IPS DF 19.7 (cell line): ENCODE results near the gene SAG.
"Not testable (repeated sequence)": the region's sequence is repeated elsewhere in the genome, so short reads cannot be mapped to it uniquely, and the experiment has no call there.

Experiments
- DNase-seq: peaks from one replicate; pipeline ENCODE4 v3.0.0-alpha.2; 2013; ENCODE audit warnings: low read depth, low spot score

The SAG gene

GRCh38 chr2:233354971-233355574, 47.5 kb downstream of the SAG start:
- DNase-seq: no peak

GRCh38 chr2:233355916-233356315, 48.3 kb downstream of the SAG start:
- no peak for DNase-seq

GRCh38 chr2:233356546-233357308, 49.1 kb downstream of the SAG start:
- DNase-seq: no peak

GRCh38 chr2:233358335-233358734, 50.7 kb downstream of the SAG start:
- DNase-seq: no peak

- DNase-seq: no peak
Observed at GRCh38 chr2:233358947-233359346, 51.3 kb downstream of the SAG start.

- no peak for DNase-seq
Observed at GRCh38 chr2:233359823-233360222, 52.2 kb downstream of the SAG start.

DNA sequence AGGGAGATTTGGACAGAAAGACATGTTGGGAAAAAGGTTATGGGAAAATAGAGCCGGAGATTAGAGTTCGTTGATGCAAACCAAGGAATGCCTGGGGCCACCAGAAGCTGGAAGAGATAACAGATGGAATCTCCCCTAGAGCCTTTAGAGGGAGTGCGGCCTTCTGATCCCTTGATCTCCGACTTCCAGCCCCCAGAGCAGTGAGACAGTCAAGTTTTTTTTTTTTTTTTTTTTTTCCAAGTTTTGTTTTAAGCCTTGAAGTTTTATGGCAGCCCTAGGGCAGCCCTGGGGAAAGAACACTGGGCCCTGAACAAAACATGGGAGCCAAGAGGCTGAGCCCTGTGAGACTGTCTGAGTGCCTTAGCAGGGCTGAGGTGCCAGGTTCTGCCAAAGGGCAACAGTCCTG, 53.2 kb downstream of the SAG start:
- DNase-seq: no peak

- no peak for DNase-seq
Observed at GRCh38 chr2:233361297-233361696, 53.7 kb downstream of the SAG start.

DNA sequence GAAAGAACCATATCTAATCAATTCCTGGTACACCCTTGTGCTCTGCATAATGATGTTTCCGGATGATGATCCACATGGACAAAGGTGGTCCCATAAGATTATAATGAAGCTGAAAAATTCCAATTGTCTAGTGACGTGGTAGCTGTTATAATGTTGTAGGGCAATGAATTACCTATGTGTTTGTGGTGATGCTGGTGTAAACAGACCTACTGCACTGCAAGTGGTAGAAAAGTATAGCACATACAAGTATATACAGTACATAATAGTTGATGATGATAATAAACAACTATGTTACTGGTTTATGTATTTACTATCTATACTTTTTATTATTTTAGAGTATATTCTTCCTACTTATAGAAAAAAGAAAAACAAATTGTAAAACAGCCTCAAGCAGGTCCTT, 55.1 kb downstream of the SAG start:
- DNase-seq: no peak

- DNase-seq: no peak
Observed at GRCh38 chr2:233363744-233364235, 56.2 kb downstream of the SAG start.

DNA sequence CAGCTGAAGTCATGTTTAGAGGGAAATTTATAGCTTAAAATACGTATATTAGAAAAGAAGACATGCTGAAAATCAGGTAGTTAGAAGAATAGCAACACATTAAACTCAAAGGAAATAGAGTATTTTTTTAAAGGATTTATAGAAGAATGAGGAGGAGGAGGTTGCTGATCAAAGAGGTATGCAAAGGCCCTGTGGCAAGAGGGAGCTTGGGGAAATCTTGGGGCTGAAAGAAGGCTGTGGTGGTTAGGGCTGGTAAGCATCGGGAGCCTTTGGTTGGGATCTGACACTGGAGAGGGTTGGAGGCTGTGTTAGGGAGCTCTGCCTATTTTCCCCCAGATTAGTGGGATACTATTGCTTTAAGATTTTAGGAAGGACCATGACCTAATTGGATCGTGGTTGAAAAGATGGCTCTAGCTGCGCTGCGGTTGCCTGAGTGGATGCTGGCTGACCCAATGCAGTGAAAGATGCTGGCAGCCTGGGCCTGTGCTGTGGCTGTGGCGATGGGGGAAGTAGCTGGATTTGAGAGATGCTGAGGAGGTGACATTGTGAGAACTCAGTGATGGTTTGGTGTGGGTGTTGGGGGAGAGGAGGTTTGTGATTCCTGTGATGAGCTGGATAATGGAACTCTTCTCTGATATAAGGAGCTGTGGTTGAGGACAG, 58.4 kb downstream of the SAG start:
- DNase-seq: no peak

- DNase-seq: no peak
Observed at GRCh38 chr2:233367586-233367985, 60.0 kb downstream of the SAG start.

- no peak for DNase-seq
Observed at GRCh38 chr2:233368756-233369155, 61.1 kb downstream of the SAG start.

DNA sequence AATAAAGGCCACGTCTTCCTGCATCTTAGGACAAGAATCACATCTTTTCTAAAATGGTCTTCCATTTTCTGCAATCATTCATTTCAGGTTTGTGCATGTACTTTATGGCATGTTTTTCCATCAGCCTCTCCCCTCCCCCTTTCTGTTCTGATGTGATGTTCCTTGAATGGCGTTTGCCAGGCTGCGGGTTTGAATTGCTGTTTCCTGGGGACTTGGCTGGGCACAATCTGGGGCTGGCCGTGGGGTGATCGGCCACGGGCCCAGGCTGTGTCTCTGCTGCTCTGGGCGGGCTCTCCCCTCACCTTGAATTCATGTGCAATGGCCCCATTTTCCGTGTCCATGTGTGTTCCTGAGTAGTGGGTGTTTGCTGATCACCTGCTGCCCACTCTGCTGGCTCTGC, 61.8 kb downstream of the SAG start:
- DNase-seq: no peak

DNA sequence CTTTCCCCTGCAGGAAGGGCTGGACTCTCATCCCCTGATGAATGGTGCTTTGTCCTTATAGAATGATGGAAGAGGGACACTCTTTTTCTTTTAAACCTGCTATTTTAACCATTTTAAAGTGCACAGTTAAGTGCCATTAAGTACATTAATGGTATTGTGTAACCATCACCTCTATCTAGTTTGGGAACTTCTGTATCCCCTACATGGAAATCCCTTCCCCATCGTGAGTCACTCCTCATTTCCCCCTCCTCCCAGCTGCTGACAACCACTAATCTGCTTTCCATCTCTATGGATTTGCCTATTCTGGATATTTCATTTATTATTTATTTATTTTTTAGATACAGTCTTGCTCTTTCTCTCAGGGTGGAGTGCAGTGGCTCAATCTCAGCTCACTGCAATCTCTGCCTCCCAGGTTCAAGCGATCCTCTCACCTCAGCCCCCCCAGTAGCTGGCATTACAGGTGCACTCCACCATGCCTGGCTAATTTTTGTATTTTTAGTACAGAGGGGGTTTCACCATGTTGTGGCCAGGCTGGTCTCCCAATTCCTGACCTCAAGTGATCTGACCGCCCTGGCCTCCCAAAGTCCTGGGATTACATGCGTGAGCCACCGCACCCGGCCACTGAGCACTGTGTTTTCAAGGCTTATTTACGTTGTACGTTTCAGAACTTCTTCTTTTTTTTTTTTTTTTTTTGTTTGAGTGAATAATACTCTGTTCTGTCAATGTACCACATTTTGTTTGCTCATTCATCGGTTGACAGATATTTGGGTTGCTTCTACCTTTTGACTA, 62.5 kb downstream of the SAG start:
- DNase-seq: no peak

GRCh38 chr2:233371641-233372040, 64.0 kb downstream of the SAG start:
- DNase-seq: no peak

DNA sequence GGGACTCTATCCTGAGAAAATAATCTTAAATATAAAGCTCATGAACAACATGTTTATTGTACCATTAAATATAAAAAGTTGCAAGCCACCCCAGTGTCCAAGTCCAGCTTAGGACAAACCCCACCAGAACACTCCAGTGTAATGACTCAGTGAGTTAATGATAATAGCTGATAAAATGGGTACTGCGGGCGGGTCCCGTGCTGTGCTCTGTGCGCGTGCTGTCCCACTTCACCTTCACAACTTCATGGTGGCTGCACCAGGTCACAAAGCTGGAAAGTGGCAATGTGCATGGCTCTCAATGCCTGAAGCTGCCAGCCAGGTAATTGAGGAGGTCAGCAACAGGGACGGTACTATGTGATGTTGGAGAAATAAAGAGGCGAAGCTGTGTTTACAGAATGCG, 65.2 kb downstream of the SAG start:
- DNase-seq: no peak

GRCh38 chr2:233373316-233373715, 65.7 kb downstream of the SAG start:
- DNase-seq: no peak

DNA sequence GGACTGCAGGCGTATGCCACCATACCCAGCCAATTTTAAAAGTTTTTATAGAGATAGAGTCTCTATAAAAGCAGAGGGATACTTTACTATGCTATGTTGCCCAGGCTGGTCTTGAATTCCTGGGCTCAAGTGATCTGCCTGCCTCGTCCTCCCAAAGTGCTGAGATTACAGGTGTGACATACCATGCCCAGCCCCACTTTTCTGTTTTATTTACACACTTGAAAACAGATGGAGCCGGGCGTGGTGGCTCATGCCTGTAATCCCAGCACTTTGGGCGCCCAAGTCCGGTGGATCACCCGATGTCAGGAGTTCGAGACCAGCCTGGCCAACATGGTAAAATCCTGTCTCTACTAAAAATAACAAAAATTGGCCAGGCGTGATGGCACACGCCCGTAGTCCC, 67.2 kb downstream of the SAG start:
- not testable (repeated sequence) for DNase-seq

DNA sequence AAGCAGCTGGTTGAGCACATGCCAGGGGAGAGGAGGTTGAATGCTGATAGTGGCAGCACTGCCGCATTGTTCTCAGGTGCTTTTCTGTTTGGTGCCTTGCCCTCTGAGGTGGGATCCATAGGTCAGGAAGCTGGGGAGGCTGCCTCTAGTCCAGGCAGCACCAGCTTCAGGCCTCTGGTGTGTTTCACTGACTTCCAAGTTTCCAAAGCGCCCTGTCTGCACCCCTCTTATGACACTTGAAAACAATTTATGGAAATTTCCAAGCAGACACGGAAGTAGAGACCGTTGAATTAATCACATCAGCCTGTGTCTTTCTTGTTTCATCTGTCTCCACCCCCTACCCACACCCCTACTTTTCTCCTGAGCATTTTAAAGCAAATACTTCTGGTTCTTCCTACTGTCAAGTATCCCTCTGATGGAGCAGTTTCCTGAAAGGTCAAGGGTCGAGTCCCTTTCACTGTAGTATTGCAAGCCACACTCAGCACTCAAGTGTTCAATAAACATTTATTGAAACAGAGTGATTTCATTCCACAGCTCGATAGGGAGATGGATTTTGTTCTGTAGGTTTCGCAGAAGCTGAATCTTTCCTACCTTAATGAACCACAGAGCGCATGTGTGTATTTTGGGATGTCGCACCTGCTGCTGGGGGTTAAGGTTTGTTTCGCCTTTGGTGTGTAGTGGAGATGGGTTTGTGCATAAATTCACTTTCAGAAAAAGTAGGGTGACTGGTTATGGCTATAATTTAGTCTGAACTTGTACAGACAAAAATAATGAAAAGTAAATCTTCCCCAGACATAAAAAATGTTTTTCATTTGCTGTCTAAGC, 68.1 kb downstream of the SAG start:
- DNase-seq: no peak

DNA sequence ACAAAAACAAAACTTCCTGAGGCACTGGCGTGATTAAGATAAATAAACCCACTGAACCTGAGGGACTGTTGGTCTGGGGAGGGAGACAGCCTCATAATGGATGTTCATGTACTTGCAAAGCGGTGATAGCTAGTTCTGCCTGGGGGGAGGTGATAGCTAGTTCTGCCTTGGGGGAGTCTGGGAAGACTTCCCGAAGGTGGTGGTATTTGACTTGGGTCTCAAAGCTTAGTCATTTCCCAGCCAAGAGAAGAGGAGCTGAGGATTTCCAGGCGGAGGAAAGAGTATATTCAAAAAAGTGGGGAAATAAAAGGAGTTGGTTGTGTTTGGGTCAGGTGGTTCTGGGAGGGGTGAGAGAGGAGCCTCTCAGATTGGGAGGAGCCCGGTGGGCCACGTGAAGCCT, 71.4 kb downstream of the SAG start:
- no peak for DNase-seq
